Panc1 (cell line): Measurements from ENCODE around the gene TAMALIN.

Source experiments
- CTCF ChIP-seq: fragments of 450-650 bp; IDR thresholded peaks from 2 replicates; pipeline ENCODE4 v1.5.1; 2017; ENCODE audit warnings: mild to moderate bottlenecking
- POLR2AphosphoS5 ChIP-seq: IDR thresholded peaks from 2 replicates; pipeline ENCODE4 v1.6.1; 2012; ENCODE audit warnings: mild to moderate bottlenecking, low read depth, low read length, moderate library complexity

DNA sequence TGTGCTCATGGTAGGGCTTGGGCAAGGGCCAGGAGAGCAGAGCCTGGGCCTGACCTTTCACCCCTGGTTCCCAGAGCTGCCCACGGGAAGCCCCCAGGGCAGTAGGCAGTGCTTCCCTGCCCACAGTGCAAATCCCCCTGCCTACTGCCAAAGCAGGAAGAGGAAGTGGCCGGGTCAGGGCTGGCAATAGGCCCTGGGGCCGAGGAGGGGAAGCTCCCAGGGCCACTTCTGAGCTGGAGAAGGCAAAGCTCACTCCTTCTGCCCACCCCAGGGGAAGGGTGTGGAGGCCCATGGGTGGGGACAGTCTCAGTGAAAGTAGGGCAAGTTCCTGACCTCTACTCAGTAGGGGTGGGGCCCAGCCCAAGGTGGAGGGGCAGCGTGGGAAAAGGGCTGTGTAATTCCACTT, 39.1 kb downstream of the TAMALIN start:
- no peak for TF ChIP-seq POLR2AphosphoS5
- no peak for TF ChIP-seq CTCF
